GM12801 (cell line): ENCODE data around the gene ACAN.

Experiments used
- CTCF ChIP-seq: IDR thresholded peaks from one replicate; pipeline ENCODE4 v1.5.1; 2011; ENCODE audit warnings: control low read depth; ENCODE audit not compliant: insufficient read length; ENCODE audit errors: extremely low read depth

ACAN gene

GRCh38 chr15:88906551-88906950 is 103.3 kb downstream of the ACAN start:
- TF ChIP-seq CTCF, result no peak

- no peak for TF ChIP-seq CTCF
Observed at GRCh38 chr15:88907111-88907510, 103.9 kb downstream of the ACAN start.

- TF ChIP-seq CTCF, result no peak
Observed at GRCh38 chr15:88908123-88908522, 104.9 kb downstream of the ACAN start.

GRCh38 chr15:88908697-88909621 is 105.7 kb downstream of the ACAN start:
- no peak for TF ChIP-seq CTCF

- TF ChIP-seq CTCF, result no peak
Observed at GRCh38 chr15:88909956-88910831, 107.0 kb downstream of the ACAN start.

- no peak for TF ChIP-seq CTCF
Observed at GRCh38 chr15:88911766-88912118, 108.5 kb downstream of the ACAN start.

- no peak for TF ChIP-seq CTCF
Observed at GRCh38 chr15:88912500-88912921, 109.3 kb downstream of the ACAN start.
